ENCODE data around the gene PPM1A. TPM values are rescaled to one million over a fixed set of nuclear protein-coding genes. Genes with fewer than 3 reads are reported as not detected.

PPM1A gene
- total and polyA plus RNA-seq, 8 donors = 49.4 to 60.2 (median 54.9) TPM

DNA sequence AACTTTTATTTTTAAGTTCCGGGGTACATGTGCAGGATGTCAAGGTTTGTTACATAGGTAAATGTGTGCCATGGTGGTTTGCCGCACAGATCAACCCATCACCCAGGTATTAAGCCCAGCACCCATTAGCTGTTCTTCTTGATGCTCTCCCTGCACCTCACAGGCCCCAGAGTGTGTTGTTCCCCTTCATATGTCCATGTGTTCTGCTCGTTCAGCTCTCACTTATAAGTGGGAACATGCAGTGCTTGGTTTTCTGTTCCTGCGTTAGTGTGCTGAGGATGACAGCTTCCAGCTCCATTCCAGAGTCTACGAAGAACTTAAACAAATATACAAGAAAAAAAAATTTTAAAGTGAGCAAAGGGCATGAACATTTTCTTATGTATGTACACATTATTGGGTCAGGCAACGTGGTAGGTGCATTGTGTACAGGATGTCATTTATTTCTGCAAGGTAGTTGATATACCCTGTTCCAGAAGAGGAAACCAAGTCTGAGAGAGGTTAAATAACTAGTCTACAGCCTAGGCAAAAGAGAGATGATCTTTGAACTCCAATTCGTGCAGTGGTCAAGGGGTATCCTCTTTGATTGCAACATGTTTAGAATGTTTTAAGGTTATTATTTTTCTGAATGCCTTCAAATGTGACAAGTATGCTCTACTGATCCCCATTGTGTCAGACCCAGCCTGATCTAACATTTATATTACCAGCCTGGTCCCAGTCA lies 8.7 kb upstream of the PPM1A start:
- intact Hi-C loops (cut with DNase I) = no loop called here
- H3K27me3 ChIP-seq = no peaks in the 10 kb centered on the region
- ATAC-seq = no peak
- H3K4me3 ChIP-seq = no peak overlapping the region
- H3K27ac ChIP-seq = no peak overlapping the region
- DNase-seq = no peak
- TF ChIP-seq, protein P1, sequence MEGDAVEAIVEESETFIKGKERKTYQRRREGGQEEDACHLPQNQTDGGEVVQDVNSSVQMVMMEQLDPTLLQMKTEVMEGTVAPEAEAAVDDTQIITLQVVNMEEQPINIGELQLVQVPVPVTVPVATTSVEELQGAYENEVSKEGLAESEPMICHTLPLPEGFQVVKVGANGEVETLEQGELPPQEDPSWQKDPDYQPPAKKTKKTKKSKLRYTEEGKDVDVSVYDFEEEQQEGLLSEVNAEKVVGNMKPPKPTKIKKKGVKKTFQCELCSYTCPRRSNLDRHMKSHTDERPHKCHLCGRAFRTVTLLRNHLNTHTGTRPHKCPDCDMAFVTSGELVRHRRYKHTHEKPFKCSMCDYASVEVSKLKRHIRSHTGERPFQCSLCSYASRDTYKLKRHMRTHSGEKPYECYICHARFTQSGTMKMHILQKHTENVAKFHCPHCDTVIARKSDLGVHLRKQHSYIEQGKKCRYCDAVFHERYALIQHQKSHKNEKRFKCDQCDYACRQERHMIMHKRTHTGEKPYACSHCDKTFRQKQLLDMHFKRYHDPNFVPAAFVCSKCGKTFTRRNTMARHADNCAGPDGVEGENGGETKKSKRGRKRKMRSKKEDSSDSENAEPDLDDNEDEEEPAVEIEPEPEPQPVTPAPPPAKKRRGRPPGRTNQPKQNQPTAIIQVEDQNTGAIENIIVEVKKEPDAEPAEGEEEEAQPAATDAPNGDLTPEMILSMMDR (IDR thresholded peaks at IDR 0.05) = no peak
- no peaks in the 10 kb centered on the region for H3K36me3 ChIP-seq
- H3K4me1 ChIP-seq = no peaks in the 10 kb centered on the region
- H3K9me3 ChIP-seq = no peaks in the 10 kb centered on the region

DNA sequence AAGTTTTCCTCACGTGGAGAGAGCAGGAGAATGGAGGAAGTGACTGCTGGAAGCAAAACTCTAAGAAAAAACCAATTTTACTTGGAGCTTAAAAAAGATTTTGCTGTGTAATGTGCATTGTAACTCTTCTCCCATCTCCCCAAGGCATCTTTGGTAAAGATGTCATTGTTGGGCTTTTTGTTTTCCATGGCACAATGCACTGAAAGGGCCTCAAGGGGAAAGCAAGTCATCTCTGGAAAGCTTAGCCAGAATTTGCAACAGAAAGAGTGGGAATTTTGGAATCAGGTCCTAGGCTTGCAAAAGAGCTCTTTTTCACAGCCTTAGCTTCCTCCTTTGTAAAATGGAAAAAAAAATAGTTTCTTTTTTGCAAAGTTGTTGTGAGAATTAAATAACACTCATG lies 7.9 kb upstream of the PPM1A start:
- H3K27ac ChIP-seq = no peak overlapping the region
- H3K4me1 ChIP-seq = no peaks in the 10 kb centered on the region
- intact Hi-C loops (cut with DNase I) = no loop called here
- H3K9me3 ChIP-seq = no peaks in the 10 kb centered on the region
- H3K27me3 ChIP-seq = no peaks in the 10 kb centered on the region
- no peak for DNase-seq
- H3K36me3 ChIP-seq = no peaks in the 10 kb centered on the region
- no peak overlapping the region for H3K4me3 ChIP-seq
- no peak for ATAC-seq
- TF ChIP-seq, protein P1 (IDR thresholded peaks at IDR 0.05) = no peak

DNA sequence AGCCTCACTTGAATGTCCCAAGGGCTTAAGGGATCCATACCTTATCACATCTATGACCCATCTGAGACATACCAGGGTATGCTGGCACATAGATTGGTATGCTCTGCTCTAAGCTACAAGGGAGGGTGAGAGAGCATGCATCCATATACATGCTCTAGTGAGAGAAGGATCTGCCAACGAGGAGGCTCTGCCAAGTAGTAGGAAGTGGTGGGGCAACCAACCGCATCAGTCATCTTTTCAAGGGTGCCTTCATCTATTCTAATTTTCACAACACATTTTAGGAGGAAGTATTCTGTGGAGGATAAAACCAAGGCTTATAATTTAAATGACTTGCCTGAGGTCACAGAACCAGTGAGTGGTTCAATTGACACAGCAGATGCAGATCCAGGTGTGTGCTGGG lies 6.6 kb upstream of the PPM1A start:
- H3K36me3 ChIP-seq = no peaks in the 10 kb centered on the region
- no peak overlapping the region for H3K27ac ChIP-seq
- H3K4me3 ChIP-seq = no peak overlapping the region
- no peak for DNase-seq
- H3K27me3 ChIP-seq = no peaks in the 10 kb centered on the region
- TF ChIP-seq, protein P1 (IDR thresholded peaks at IDR 0.05) = no peak
- no peaks in the 10 kb centered on the region for H3K9me3 ChIP-seq
- peaks cover 0 to 7% of the 10 kb centered on the region in 2 donors for H3K4me1 ChIP-seq
- intact Hi-C loops (cut with DNase I) = no loop called here
- no peak for ATAC-seq

DNA sequence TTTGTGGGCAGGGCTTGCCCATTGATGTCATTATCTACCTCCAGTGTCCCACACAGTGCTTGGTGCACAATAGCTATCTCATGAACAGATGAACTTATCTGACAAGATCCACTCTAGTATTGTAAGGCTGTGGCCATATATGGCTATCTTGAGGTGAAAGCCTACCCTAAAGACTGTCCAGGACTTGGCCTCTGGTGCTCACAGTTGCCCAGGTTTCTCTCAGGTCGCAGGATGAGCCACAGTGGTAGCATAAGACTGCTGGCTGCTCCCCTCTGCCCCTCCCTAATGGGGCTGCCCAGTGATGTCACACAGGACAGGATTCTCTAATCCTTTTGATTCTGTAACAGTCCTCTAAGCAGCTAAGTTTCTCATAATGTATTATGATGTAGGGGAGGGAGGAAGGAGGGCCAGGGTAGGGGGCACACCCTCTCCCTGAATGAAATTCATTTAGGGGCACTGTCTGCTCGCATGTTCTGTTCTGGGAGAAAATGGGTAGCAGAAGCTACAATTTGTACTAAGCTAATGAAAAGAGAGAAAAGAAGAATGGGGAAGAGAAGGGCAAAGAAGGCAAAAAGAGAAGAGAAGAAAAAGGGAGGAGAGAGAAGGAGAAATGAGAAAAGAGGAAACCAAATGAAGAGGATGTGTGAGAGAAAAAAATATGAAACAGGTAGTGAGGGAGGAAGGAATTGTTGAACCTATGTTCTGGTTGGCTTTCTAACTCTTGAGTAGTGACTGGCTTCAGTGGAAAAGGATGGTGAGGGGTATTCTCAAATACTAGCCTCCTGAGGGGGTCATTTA lies 3.4 kb upstream of the PPM1A start:
- intact Hi-C loops (cut with DNase I) = no loop called here
- no peak overlapping the region for H3K27ac ChIP-seq
- no peak for ATAC-seq

More for the DNA sequence above, 3.4 kb upstream of the PPM1A start:
- Histone ChIP-seq H3K4me3 (no peak overlapping the region), H3K4me1 (peaks cover under 1 to 13% of the 10 kb centered on the region in 2 donors), H3K36me3 (no peaks in the 10 kb centered on the region), H3K9me3 (no peaks in the 10 kb centered on the region), H3K27me3 (no peaks in the 10 kb centered on the region)
- no peak for DNase-seq
- TF ChIP-seq, protein P1 (IDR thresholded peaks at IDR 0.05) = no peak

All from left lung (tissue), 10 donors.